NCI-H128 (cell line): ENCODE measurements around the gene SEMA6B.

Experiments
- DNase-seq: peaks from one replicate; lab custom pipeline; 2025; ENCODE audit not compliant: unreplicated experiment; lab: John Stamatoyannopoulos, UW

SEMA6B gene

GRCh38 chr19:4496304-4496703, 63.2 kb downstream of the SEMA6B start:
- DNase-seq: no peak

- no peak for DNase-seq
Observed at GRCh38 chr19:4495471-4495870, 64.0 kb downstream of the SEMA6B start.

DNA sequence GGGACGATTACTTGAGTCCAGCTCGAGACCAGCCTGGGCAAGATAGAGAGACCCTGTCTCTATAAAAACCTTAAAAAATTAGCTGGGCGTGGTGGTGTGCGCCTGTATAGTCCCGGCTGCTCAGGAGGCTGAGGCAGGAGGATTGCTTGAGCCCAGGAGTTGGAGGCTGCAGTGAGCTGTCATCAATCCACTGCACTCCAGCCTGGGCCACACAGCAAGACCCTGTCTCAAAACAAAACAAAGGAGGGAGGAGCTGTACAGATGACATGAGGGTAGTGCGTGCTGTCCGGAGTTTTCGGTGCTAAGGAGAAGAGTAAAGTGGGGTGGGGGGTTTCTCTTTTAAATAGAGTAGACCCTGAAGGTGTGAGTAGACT, 64.8 kb downstream of the SEMA6B start:
- no peak for DNase-seq

GRCh38 chr19:4493929-4494690, 65.4 kb downstream of the SEMA6B start:
- DNase-seq: no peak

GRCh38 chr19:4493104-4493928, 66.2 kb downstream of the SEMA6B start:
- DNase-seq: no peak
